Progenitor cell of endocrine pancreas (in vitro differentiated cells): ENCODE results near the gene FGFR2. TPM values are rescaled to one million over a fixed set of nuclear protein-coding genes. Genes with fewer than 3 reads are reported as not detected.
A peak's percentile ranks its signal among the peaks of the same experiment; 100 is the strongest.

ENCODE experiments used
- DNase-seq: peaks from one replicate; pipeline ENCODE4 v3.0.0; 2021; ENCODE audit warnings: low spot score; ENCODE audit not compliant: unreplicated experiment
- H3K27ac Mint-ChIP-seq: 2 replicates; pipeline ENCODE4 v1.8.0; 2021; ENCODE audit warnings: mild to moderate bottlenecking, moderate library complexity, mixed read lengths
- H3K27me3 Mint-ChIP-seq: 2 replicates; pipeline ENCODE4 v1.8.0; 2021; ENCODE audit warnings: mixed read lengths
- H3K36me3 Mint-ChIP-seq: 2 replicates; pipeline ENCODE4 v1.8.0; 2022; ENCODE audit warnings: mixed read lengths; ENCODE audit not compliant: insufficient read depth
- H3K4me1 Mint-ChIP-seq: 2 replicates; pipeline ENCODE4 v1.8.0; 2021; ENCODE audit warnings: low read depth, mixed read lengths
- H3K4me3 Mint-ChIP-seq: 2 replicates; pipeline ENCODE4 v1.8.0; 2021; ENCODE audit warnings: low read depth, mild to moderate bottlenecking, moderate library complexity, mixed read lengths
- H3K9me3 Mint-ChIP-seq: 2 replicates; pipeline ENCODE4 v1.8.0; 2021; ENCODE audit warnings: low read depth, mixed read lengths
- total RNA-seq: library from RNA; stranded (reverse); gene quantifications from 2 replicates; pipeline ENCODE4 v1.2.1, GENCODE V29; 2021
- TF ChIP-seq, protein P1 (sequence below): fragments of 200-600 bp; sonication (generic); IDR thresholded peaks from one replicate; pipeline ENCODE4 v1.5.0; 2021; ENCODE audit warnings: antibody characterized with exemption, mild to moderate bottlenecking; ENCODE audit not compliant: unreplicated experiment

FGFR2 gene
- total RNA-seq, 1 donor from 2014 or later = 146 TPM

- peak overlapping the region; percentile 93 for H3K27ac Mint-ChIP-seq
- DNase-seq = no peak
- H3K27me3 Mint-ChIP-seq = no peaks in the 10 kb centered on the region
- TF ChIP-seq, protein P1, sequence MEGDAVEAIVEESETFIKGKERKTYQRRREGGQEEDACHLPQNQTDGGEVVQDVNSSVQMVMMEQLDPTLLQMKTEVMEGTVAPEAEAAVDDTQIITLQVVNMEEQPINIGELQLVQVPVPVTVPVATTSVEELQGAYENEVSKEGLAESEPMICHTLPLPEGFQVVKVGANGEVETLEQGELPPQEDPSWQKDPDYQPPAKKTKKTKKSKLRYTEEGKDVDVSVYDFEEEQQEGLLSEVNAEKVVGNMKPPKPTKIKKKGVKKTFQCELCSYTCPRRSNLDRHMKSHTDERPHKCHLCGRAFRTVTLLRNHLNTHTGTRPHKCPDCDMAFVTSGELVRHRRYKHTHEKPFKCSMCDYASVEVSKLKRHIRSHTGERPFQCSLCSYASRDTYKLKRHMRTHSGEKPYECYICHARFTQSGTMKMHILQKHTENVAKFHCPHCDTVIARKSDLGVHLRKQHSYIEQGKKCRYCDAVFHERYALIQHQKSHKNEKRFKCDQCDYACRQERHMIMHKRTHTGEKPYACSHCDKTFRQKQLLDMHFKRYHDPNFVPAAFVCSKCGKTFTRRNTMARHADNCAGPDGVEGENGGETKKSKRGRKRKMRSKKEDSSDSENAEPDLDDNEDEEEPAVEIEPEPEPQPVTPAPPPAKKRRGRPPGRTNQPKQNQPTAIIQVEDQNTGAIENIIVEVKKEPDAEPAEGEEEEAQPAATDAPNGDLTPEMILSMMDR = no peak
- peaks cover 51% of the 10 kb centered on the region for H3K36me3 Mint-ChIP-seq
- no peak overlapping the region for H3K4me3 Mint-ChIP-seq
- no peaks in the 10 kb centered on the region for H3K9me3 Mint-ChIP-seq
- peaks cover 19% of the 10 kb centered on the region for H3K4me1 Mint-ChIP-seq
Observed at GRCh38 chr10:121509796-121510195, 88.4 kb downstream of the FGFR2 start.

- Mint-ChIP-seq H3K27me3 (no peaks in the 10 kb centered on the region), H3K36me3 (peaks cover 50% of the 10 kb centered on the region), H3K4me3 (no peak overlapping the region), H3K9me3 (no peaks in the 10 kb centered on the region), H3K27ac (peak overlapping the region; percentile 86), H3K4me1 (peaks cover 17% of the 10 kb centered on the region)
- TF ChIP-seq, protein P1 = no peak
- DNase-seq = no peak
Observed at GRCh38 chr10:121509112-121509511, 89.1 kb downstream of the FGFR2 start.

- Mint-ChIP-seq H3K27ac (peak overlapping the region; percentile 78), H3K27me3 (no peaks in the 10 kb centered on the region), H3K4me3 (no peak overlapping the region), H3K9me3 (no peaks in the 10 kb centered on the region), H3K36me3 (peaks cover 46% of the 10 kb centered on the region), H3K4me1 (peaks cover 36% of the 10 kb centered on the region)
- DNase-seq = no peak
- TF ChIP-seq, protein P1 = no peak
Observed at GRCh38 chr10:121503587-121504051, 94.6 kb downstream of the FGFR2 start.

DNA sequence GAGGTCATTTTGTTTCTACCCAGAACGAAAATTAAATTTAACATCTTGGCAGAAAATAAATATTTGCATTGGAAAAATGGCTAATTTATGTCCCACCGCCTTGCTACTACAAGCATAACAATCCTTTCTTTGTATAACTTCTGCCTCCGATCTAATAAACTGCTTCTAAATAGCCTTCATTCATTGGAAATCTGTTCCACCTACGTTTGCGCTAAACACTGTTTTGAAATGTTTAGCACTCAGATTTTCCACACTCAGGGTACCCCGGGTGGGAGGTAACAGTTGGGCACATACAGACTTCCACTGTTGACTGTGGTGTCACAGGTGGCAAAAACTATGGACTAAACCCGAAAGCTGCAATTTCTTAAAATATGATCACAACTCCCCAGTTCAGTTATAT, 96.4 kb downstream of the FGFR2 start:
- Mint-ChIP-seq H3K4me3 (peak overlapping the region; percentile 19), H3K9me3 (no peaks in the 10 kb centered on the region), H3K27ac (peak overlapping the region; percentile 84), H3K27me3 (no peaks in the 10 kb centered on the region), H3K36me3 (peaks cover 52% of the 10 kb centered on the region), H3K4me1 (peaks cover 47% of the 10 kb centered on the region)
- no peak for DNase-seq
- TF ChIP-seq, protein P1 = no peak

DNA sequence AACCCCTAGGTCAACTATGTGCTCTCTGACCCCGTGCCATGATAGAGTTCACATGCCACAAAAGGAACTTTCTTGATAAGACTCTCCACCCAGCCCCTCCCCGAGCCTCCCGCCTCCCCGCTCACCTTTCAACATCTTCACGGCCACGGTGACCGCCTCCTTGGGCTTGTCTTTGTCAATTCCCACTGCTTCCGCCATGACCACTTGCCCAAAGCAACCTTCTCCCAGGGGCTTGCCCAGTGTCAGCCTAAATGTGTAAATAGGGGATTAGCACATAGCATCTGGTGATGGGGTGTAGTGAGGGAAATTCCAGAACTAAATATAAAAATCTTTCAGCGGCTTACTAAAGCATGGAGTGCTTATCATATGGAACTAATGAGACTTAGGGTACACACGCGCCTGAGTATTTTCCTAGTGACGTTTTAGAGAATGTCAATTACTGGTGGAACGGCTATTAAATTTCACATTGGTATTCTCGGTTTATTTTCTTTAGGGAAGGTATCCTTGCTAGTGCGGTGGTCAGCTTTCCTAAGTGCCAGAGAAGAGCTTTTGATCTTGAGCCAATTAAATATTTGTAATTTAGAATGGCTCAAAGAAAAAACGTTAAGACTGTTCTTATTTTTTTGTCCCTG, 97.4 kb downstream of the FGFR2 start:
- no peaks in the 10 kb centered on the region for H3K9me3 Mint-ChIP-seq
- TF ChIP-seq, protein P1 = no peak
- peaks cover 51% of the 10 kb centered on the region for H3K4me1 Mint-ChIP-seq
- H3K27ac Mint-ChIP-seq = peak overlapping the region; percentile 96
- peaks cover 54% of the 10 kb centered on the region for H3K36me3 Mint-ChIP-seq
- peak overlapping the region; percentile 51 for H3K4me3 Mint-ChIP-seq
- DNase-seq = peak; percentile 26
- no peaks in the 10 kb centered on the region for H3K27me3 Mint-ChIP-seq
